Measurements from ENCODE around the gene PLA2G4D. TPM values are rescaled to one million over a fixed set of nuclear protein-coding genes. Genes with fewer than 3 reads are reported as not detected.

Gene PLA2G4D
- total RNA-seq, 1 experiment from 2014 or later, result 0.17 TPM

DNA sequence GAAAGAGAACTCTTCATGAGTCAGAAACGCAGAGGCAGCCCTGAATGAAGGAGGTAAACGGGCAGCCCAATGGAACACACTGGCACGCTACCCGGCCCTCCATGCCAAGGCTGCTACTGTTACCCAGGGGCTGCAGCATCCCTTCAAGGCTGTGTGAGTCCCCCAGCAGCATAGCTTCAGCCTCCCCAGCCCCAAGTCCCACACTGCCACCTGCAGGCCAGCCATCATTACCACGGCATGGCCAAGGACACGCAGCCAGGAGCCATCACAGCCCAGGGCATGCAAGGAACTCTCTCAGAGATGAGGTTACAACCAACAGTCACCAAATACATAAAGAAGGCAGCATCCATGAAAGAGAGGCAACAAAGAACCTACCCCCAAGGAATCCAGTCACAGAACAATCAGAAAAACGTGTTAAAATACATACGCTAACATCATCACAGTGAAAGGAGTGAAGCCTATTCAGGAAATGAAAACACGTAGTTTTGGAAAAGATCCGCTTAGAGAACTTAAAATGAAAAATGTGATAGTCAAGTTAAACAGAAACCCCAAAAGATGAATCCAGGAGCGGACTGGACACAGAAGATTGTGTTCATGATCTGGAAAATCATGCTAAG lies 39.6 kb upstream of the PLA2G4D start:
- H3K4me3 ChIP-seq (ENCODE audit: insufficient read depth, low read depth, low read length), result no peak overlapping the region
- H3K27me3 ChIP-seq (ENCODE audit: control insufficient read depth, insufficient read depth, low read length), result no peaks in the 10 kb centered on the region
- peak; percentile 81 for DNase-seq
- no peaks in the 10 kb centered on the region for H3K36me3 ChIP-seq (replicated peaks; ENCODE audit: control insufficient read depth, insufficient read depth, low read length)

DNA sequence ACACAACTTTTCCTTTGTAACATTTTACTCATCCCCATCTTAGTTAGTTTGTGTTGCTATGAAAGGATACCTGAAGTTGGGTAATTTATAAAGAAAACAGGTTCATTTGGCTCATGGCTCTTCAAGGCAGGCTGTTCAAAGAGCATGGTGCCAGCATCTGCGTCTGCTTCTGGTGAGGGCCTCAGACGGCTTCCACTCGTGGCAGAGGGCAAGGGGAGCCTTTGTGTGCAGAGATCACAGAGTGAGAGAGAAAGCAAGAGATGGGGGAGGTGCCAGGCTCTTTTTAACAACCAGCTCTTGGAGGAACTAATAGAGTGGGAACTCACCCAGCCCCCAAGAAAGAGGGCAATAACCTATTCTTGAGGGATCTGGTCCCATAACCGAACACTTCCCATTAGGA lies 39.0 kb upstream of the PLA2G4D start:
- no peak overlapping the region for H3K4me3 ChIP-seq (ENCODE audit: insufficient read depth, low read depth, low read length)
- no peaks in the 10 kb centered on the region for H3K27me3 ChIP-seq (ENCODE audit: control insufficient read depth, insufficient read depth, low read length)
- H3K36me3 ChIP-seq (replicated peaks; ENCODE audit: control insufficient read depth, insufficient read depth, low read length), result no peaks in the 10 kb centered on the region
- DNase-seq, result no peak

DNA sequence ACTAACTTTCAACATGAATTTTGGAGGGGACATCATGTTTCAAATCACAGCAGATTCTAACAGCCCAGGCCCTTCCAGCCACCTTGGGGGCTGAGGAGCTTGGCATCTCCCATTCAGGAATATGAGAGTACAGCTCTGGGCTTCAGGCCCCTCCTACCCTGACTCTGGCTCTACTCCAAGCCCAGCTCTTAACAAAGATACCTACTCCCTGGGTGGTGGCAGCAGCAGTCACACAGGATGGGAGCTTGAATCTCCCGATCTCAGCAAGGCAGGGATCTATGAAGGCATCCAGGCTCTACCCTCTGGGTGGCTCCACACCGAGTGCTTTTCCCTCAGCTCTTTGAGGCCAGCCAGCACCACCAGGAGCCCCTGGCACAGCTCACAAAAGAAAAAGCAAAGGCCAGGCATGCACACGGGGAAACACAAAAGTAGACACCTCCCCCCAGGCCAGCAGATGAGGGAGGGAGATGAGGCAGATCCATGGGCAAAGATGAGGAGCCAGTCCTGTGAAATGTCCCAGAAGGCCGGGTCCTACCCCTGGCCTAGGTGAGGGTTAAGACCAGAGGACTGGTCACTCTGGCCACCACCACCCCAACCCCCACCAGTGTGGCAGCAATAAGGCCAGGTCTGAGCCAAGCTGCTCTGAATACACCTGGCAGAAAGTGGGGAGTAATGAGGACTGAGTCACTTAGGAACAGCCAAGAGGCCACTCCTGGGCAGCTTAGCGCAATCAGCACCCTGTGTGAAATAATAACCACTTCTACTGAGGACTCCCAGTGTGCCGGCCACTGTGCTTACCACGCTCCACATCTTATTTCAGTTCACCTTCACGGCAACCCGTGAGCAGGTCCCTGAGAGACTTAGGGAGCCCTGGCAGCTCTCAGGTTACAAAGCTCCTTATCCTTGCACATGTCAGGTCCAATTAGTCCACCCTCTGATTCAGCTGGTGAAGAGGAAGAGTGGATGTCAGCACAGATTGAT lies 37.8 kb upstream of the PLA2G4D start:
- Histone ChIP-seq H3K36me3 (replicated peaks; ENCODE audit: control insufficient read depth, insufficient read depth, low read length) (no peaks in the 10 kb centered on the region), H3K4me3 (ENCODE audit: insufficient read depth, low read depth, low read length) (no peak overlapping the region), H3K27me3 (ENCODE audit: control insufficient read depth, insufficient read depth, low read length) (no peaks in the 10 kb centered on the region)
- peak; percentile 46 for DNase-seq

DNA sequence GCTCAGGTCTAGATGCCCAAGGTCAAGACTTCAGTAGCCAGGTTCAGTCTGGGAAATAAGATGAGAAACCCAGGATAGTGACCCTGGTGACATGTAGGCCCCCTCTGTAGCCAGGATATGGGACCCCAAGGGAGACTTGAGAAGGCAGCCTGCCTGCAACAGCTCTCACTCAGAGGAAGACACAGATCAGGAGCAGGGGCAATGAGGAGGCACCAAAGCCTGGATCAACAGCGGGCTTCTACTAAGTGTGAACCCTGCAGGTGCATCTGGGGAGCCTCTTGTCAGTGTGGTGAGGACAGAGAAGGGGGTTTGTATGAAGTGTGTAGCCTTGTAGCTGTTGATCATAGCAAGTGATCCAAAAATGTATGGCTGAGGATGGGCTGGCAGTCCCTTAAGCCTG lies 36.6 kb upstream of the PLA2G4D start:
- DNase-seq, result no peak
- H3K36me3 ChIP-seq (replicated peaks; ENCODE audit: control insufficient read depth, insufficient read depth, low read length), result no peaks in the 10 kb centered on the region

DNA sequence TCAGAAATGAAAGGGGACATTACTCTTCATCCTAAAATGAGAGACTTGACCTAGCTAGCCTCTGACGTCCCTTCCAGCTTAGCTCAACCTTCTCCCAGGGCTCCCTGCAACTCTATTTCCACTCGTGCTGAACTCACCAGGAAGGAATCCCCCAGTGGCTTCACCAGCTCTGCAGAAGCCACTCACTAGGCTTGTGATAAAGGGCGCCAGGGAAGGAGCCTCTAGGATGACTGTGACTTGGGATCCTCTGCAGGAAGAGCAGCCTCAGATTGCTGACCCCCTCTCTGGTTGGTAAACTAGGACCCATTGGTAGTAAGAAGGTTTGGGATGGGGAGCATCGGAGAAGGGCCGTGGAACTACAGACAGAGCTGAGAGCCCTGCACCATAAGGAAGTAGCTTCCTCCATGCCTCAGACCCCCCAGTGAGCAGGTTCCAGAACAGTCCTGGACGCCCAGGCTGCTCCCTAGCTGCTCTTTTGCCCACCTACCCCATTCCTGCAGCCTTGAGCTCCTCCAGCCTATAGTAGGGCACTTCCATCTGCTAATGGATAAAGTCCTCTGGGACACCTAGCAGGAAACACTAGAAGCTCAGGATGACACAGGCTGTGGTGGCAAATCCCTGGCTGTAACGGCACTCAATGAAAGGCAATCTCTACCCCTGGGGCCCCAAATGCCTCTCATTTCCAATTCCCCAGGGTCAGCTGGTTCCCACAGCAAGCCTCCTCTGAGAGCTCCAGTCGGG lies 36.1 kb upstream of the PLA2G4D start:
- no peaks in the 10 kb centered on the region for H3K27me3 ChIP-seq (ENCODE audit: control insufficient read depth, insufficient read depth, low read length)
- H3K4me3 ChIP-seq (ENCODE audit: insufficient read depth, low read depth, low read length), result no peak overlapping the region
- H3K36me3 ChIP-seq (replicated peaks; ENCODE audit: control insufficient read depth, insufficient read depth, low read length), result no peaks in the 10 kb centered on the region
- DNase-seq, result no peak

More for the DNA sequence above, 36.6 kb upstream of the PLA2G4D start:
- H3K27me3 ChIP-seq (ENCODE audit: control insufficient read depth, insufficient read depth, low read length), result no peaks in the 10 kb centered on the region
- H3K4me3 ChIP-seq (ENCODE audit: insufficient read depth, low read depth, low read length), result no peak overlapping the region

DNA sequence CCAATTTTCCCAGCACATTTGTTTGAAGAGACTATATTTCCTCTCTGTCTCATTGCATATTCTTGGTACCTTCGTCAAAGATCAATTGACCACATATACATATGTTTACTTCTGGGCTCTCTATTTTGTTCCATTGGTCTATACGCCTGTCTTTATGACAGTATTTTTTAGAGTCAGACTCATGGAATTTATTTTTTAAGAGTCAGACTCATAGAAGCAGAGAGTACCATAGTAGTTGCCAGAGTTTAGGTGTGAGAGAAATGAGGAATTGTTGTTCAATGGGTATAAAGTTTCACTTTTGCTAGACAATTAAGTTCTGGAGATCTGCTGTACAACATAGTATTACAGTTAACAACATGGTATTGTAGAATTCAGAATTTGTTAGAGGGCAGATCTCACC lies 35.0 kb upstream of the PLA2G4D start:
- no peak overlapping the region for H3K4me3 ChIP-seq (ENCODE audit: insufficient read depth, low read depth, low read length)
- H3K36me3 ChIP-seq (replicated peaks; ENCODE audit: control insufficient read depth, insufficient read depth, low read length), result no peaks in the 10 kb centered on the region
- no peak for DNase-seq
- H3K27me3 ChIP-seq (ENCODE audit: control insufficient read depth, insufficient read depth, low read length), result no peaks in the 10 kb centered on the region

DNA sequence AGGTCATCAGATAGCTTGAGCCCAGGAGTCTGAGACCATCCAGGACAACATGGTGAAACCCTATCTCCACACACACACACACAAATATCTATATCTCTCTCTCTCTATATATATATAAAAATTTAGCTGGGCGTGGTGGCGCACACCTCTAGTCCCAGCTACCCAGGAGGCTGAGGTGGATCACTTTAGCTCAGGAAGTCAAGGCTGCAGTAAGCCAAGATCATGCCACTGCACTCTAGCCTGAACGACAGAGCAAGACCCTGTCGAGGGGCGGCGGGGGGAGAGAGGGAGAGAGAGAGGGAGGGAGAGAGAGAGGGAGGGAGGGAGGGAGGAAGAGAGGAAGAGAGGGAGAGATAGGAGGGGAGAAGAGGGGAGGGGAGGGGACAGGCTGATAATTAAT lies 34.1 kb upstream of the PLA2G4D start:
- no peaks in the 10 kb centered on the region for H3K36me3 ChIP-seq (replicated peaks; ENCODE audit: control insufficient read depth, insufficient read depth, low read length)
- H3K4me3 ChIP-seq (ENCODE audit: insufficient read depth, low read depth, low read length), result no peak overlapping the region
- DNase-seq, result no peak
- no peaks in the 10 kb centered on the region for H3K27me3 ChIP-seq (ENCODE audit: control insufficient read depth, insufficient read depth, low read length)

DNA sequence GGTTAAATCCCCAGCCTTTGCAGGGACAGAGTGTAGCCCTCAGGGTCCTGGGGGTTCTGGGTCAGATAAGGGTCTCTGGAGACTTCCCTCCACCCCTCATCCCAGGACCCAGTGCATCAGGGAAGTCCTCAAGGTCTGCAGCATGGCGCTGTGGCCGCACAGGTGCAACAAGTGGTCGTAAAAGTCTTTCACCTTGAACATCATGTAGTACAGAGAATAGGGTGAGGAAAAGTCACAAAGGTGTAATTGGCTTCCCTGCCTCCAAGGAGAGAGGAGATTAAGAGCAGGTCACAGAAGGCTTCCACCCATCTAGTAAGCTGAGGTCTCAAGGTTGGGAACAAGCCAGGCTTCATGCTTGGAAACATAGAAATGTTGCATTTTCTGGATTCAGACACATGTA lies 29.2 kb upstream of the PLA2G4D start:
- no peak for DNase-seq
- no peak overlapping the region for H3K4me3 ChIP-seq (ENCODE audit: insufficient read depth, low read depth, low read length)
- no peaks in the 10 kb centered on the region for H3K36me3 ChIP-seq (replicated peaks; ENCODE audit: control insufficient read depth, insufficient read depth, low read length)
- H3K27me3 ChIP-seq (ENCODE audit: control insufficient read depth, insufficient read depth, low read length), result no peaks in the 10 kb centered on the region

DNA sequence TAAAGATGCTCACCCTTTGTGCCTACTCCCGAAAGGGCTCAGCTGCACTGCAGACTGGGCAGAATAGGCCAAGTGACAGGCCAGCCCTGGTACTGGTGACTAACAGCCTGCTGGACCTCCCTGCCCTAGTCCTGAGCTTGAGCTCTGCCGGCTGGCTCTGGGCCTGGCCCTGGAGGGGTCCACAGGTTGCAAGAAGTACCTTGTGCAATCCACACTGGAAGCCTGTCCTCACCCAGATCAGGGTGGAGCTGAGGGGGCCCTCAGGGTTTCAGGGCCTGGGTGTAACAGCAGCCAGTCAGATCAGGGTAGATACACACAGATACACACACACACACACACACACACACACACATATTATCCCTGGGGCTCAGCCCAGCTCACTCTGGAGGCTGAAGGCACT lies 27.3 kb upstream of the PLA2G4D start:
- no peaks in the 10 kb centered on the region for H3K27me3 ChIP-seq (ENCODE audit: control insufficient read depth, insufficient read depth, low read length)
- no peaks in the 10 kb centered on the region for H3K36me3 ChIP-seq (replicated peaks; ENCODE audit: control insufficient read depth, insufficient read depth, low read length)
- no peak for DNase-seq
- no peak overlapping the region for H3K4me3 ChIP-seq (ENCODE audit: insufficient read depth, low read depth, low read length)

DNA sequence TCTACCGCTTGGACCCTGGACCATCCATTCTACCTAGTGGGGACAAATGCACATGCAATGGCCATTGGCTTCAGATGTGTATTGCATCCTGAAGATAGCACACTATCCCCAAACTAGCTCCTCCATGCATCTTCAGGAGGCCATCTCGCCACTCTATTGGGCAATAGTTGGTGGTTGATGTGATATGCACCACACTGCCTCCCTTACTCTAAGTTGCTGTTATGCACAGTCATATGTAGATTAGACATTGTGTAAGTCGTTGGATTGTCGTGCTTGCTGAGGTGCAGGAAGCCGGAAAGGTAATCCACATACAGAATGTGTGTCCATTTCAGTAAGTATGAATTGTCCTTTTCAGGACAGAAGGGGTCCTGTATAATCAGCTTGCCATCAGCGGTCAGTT lies 26.7 kb upstream of the PLA2G4D start:
- no peaks in the 10 kb centered on the region for H3K27me3 ChIP-seq (ENCODE audit: control insufficient read depth, insufficient read depth, low read length)

DNA sequence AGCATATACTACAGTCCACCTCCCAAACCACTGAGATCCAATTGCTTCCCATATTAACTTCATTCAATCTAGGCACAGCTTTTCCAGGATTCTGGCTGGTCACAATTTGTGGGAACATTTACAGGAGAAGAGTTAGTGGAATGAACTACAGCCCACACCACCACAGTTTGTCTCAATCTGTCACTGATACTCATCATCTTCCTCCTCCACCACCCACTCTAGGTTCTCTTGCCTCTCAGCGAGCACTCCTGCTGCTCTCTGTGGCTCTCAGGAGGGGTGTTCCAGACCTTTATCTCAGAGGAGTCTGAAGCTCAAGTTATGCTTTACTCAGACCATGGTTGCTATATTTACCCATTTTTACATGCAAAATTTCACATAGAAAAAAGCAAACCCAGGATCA lies 25.9 kb upstream of the PLA2G4D start:
- Histone ChIP-seq H3K36me3 (replicated peaks; ENCODE audit: control insufficient read depth, insufficient read depth, low read length) (no peaks in the 10 kb centered on the region), H3K4me3 (ENCODE audit: insufficient read depth, low read depth, low read length) (no peak overlapping the region), H3K27me3 (ENCODE audit: control insufficient read depth, insufficient read depth, low read length) (no peaks in the 10 kb centered on the region)
- no peak for DNase-seq

More for the DNA sequence above, 26.7 kb upstream of the PLA2G4D start:
- DNase-seq, result no peak
- no peak overlapping the region for H3K4me3 ChIP-seq (ENCODE audit: insufficient read depth, low read depth, low read length)
- H3K36me3 ChIP-seq (replicated peaks; ENCODE audit: control insufficient read depth, insufficient read depth, low read length), result no peaks in the 10 kb centered on the region

DNA sequence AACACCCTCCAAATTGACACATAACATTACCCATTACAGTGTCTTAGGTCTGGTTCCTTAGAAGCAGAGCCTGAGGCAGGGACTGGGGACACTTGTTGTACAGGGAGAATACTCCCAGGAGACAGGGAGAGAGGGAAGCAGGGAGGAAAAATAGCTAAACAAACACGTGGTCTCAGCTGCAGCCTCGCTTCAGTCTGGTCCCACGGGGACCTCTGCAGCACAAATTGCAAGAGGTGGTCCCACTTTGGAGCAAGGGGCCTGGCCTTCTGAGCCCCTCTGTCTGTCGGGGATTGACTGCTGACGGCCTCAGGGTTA lies 25.0 kb upstream of the PLA2G4D start:
- H3K27me3 ChIP-seq (ENCODE audit: control insufficient read depth, insufficient read depth, low read length), result no peaks in the 10 kb centered on the region

DNA sequence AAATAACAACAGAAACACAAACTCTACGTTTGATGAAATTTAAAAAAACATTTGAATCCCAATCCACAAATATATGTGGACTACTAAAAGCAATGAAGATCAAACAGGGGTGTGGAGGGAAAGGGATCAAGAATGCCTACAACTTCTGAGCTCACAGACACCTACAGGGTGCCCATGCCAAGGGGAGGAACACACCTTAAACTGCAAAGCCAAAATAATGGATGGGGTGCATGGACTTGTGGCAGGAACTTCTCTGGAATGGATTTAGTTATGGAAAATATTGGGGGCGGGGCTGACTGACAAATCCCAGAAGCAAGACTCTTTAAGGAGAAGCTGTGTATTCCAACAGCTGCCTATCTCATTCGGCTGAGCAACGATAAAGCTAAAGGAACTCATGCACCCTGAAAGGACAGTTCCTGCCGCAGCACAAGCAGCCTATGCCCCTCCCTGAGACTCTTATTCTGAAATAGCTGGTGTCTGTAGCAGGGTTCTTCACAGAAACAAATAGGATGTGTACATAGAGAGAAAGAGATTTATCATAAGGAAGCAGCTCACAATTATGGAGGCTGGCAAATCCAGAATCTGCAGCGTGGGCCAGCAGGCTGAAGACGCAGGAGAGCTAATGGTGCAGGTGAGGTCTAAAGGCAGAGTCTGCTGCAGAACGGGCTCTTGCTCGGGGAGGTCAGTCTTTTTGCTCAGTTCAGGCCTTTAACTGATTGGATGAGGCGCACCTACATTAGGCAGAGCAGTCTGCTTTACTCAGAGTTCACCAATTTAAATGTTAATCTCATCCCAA lies 24.5 kb upstream of the PLA2G4D start:
- H3K4me3 ChIP-seq (ENCODE audit: insufficient read depth, low read depth, low read length), result no peak overlapping the region
- DNase-seq, result peak; percentile 51
- H3K27me3 ChIP-seq (ENCODE audit: control insufficient read depth, insufficient read depth, low read length), result no peaks in the 10 kb centered on the region
- H3K36me3 ChIP-seq (replicated peaks; ENCODE audit: control insufficient read depth, insufficient read depth, low read length), result no peaks in the 10 kb centered on the region

More for the DNA sequence above, 25.0 kb upstream of the PLA2G4D start:
- H3K36me3 ChIP-seq (replicated peaks; ENCODE audit: control insufficient read depth, insufficient read depth, low read length), result no peaks in the 10 kb centered on the region
- no peak overlapping the region for H3K4me3 ChIP-seq (ENCODE audit: insufficient read depth, low read depth, low read length)
- no peak for DNase-seq

DNA sequence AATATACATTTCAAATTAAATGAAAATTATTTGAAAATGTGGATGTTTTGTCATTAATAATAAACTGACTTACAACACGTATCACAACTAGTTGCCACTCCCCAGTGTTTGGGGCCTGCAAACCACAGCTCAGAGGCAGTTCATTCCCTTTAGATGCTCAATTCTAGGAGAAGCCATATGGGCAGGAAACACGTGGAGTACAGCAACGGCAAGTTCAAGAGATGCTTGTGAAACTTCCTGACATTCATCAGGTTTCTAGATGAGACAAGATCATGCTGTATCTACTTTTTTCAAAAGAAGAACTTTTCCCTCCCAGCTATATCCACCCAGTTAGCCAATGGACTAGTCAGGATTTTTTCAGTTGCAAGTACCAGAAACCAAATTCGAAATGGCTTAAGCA lies 17.6 kb upstream of the PLA2G4D start:
- no peak for DNase-seq
- H3K36me3 ChIP-seq (replicated peaks; ENCODE audit: control insufficient read depth, insufficient read depth, low read length), result no peaks in the 10 kb centered on the region
- no peaks in the 10 kb centered on the region for H3K27me3 ChIP-seq (ENCODE audit: control insufficient read depth, insufficient read depth, low read length)
- H3K4me3 ChIP-seq (ENCODE audit: insufficient read depth, low read depth, low read length), result no peak overlapping the region
